HG02571 (cell line): Measurements from ENCODE around the gene MUC2.

Experiments used
- ATAC-seq: cut with Tn5 transposase; IDR thresholded peaks from one replicate; pipeline ENCODE4 v1.9.1; 2021; ENCODE audit warnings: mild to moderate bottlenecking, moderate library complexity; ENCODE audit not compliant: unreplicated experiment

Gene MUC2

DNA sequence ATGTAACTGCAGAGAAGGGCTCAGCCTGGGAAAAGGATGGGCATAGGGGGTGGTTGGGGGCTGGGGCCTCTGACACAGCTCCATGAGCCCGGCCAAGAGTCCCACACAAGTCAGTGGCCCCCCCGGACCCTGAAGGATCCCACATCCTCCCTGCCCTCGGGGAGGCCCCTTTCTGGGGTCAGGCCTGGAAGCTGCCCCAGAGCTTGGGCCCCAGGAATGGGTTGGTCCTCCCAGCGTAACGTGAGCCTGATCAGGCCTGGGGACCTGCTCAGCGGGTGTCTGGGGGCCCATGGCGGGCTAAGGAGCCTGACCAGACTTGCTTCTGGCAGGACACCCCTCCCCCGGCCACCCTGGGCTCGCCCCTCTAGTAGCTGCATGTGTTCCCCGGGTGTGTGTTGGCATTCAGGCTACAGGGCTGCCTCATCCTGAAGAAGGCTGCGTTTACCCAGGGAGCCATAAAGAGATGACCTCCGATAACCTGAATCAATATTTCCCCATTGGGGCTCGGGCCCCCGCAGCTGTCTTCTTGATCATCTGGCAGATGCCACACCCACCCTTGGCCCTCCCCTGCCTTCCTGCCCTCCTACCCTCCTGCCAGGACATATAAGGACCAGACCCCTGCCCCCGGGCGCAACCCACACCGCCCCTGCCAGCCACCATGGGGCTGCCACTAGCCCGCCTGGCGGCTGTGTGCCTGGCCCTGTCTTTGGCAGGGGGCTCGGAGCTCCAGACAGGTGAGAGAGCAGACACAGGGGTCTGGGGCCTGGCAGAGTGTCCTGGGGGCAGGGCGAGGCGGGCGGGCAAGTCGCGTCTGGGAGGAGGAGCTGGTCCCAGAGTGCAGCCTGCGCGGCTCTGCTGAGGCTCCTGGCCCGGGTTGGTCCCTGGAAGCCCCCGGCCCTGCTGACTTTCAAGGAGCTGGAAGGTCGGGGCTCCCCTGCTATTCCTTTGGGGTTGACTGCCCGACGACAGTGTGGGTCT lies at the start of gene MUC2:
TSS of gene MUC2 (plus strand) at position 631 of the 978 bp plus-strand sequence.
- ATAC-seq = no peak

DNA sequence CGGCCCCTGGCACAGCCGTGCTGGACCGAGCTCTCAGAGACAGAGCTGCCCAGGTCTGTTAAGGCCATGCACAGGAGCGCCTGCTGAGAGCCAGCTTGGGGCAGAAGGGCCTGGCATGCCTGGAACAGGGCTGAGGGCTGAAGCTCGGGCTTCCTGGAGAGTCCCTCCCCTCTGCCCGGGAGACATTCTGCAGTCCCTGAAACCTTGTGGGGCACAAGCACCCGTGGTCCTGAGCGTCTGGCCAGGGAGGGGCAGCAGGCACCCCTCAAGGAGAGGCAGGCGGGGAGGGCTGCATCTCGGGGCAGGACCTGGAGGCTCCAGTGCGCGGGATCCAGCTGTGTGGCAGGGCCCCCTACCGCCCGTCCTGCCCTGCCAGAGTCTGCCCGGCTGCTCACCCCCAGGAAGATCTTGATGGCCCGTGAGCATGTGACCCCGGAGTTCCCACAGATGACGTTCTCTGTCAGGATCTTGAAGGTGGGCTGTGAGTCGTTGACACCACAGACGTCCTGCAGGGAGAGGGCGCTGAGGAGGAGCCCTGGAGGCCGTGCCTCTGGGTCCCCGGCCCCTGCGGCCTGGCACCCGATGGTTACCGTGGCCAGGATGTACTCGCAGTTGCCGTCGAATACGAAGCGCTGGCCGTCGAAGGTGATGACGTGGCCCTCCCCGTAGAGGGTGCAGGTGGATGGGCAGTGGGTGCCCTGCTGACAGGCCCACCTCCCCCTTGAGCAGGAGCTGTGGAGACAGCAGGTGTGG lies 49.1 kb upstream of the MUC2 start:
- no peak for ATAC-seq

DNA sequence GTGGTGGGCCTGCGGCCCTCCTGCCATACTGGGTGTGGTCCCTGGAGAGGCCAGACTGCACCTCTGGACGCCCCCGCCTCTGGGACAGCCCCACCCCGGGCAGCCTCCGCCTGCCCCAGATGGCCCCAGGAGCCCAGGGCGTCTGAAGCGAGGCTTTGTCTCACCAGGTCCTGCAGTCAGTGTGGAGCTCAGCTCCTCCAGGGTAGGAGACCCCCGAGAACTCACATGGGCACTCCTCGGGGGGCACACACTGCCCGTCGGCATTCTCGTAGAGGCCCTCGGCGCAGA lies 48.6 kb upstream of the MUC2 start:
- no peak for ATAC-seq

DNA sequence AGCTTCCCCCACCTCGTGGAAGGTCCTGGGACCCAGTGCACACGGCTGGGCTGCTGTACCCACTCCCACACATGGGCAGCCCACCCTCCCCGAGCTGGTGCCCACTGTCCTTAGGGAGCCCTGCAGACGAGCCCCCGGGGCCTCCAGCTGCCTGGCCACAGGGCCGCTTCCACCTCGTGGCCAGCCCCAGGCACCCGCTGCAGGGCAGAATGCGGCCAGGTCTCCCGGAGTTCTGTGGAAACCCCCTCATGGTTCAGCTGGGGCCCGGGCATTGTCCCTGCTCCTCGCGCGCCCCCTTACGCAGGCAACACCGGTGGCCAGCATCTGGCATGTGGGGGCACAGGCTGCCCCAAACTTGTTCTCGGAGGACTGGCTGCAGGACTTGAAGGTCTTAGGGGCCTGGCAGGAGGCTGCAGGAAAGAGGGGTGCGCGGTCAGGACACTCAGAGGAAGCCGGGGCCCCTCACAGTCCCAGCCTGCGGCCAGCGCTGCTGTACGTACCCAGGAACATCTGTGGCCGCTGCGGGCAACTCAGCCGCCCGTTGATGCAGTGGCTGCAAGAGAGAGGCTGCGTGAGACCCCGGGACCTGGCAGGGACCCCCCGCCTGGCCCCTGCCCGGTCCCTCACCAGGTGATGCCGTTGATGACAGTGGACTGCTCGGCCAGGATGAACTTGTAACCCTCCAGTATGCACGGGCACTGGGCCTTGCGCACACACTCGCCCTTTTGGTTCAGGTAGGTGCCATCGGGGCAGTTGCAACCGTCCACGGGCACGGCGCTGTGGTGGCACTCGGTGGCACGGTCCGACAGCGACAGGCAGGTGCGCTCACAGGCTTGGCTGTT lies 47.8 kb upstream of the MUC2 start:
- ATAC-seq = no peak

DNA sequence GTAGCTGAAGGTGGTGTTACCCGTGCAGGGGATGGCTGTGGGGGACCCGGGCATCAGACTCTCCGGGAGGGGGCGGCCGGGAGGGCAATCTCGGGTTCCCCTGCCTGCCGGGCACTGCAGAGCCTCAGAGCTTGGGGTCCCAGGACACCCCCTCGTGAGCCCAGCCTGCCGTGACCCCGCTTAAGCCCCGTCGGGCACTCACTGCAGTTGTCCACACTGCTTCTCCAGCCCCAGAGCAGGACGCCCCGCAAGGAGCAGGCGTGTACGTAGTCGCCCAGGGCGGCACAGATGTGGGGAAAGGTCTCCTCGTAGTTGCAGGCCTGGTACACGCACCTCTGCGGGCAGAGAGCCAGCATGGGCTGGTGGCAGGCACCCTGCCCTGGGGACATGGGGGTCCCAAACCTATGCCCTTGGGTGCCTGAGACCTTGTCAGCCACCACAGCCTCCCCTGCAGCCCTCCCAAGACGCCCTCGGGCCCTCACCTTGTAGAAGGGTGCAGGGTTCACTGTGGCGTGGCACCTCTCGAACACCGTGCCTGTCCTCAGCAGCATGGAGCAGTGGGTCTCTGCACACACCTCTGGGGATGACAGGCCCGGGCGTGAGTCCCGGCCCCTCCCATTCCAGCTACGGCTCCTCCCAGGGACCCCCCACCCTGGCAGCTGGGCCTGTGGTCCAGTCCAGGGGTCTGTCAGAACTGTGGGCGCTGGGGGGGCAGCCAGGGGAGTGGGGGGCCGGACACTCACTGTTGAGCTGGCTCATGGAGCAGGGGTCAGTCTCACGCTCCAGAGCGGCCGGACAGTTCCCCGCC lies 47.0 kb upstream of the MUC2 start:
- ATAC-seq = no peak

DNA sequence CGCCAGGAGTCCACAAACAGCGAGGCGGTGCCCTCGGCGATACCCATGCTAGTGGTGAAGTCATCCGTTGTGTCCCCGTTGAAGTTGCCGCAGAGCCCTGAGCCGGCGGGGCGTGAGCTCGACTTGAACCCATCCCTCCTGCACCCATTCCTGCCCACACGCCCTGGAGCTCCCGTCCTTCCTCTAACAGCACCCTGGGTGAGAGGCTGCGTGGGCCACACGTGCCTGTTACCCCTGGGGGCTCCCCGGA lies 46.5 kb upstream of the MUC2 start:
- no peak for ATAC-seq

DNA sequence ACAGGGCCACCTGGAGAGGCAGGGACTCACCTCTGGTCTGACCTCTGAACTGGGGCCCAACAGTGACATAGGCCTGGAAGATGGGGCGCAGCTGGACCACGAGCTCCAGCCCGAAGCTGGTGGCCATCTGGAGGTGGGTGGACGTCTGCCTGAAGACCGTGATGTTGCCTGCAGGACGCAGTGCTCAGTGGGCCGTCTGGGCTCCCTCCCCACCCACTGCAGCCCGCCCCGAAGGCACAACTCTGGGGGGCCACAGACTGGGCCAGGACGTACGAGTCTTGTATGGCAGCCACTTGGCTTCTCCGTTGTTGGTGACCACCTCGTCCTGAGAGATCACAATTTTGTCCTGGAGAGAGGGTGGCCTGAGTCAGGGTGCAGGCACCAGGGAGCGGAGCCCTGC lies 46.1 kb upstream of the MUC2 start:
- no peak for ATAC-seq

DNA sequence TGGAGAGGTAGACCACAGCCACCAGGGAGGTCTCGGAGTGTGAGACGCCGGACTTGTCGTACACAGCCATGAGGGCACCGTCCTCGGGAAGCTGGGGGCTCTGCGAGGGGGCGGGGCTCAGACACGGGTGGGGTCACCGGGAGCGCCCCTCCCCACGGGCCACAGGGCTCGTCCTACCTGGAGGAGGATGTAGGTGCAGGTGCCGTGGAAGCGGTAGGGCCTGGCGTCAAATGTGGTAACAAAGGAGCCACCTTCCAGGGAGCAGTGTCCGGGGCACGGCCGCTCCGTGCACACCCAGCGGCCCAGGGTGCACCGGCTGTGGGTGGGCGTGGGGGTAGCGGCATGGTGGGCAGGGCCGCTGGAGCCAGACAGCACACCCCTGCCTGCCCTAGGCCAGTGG lies 45.6 kb upstream of the MUC2 start:
- no peak for ATAC-seq

DNA sequence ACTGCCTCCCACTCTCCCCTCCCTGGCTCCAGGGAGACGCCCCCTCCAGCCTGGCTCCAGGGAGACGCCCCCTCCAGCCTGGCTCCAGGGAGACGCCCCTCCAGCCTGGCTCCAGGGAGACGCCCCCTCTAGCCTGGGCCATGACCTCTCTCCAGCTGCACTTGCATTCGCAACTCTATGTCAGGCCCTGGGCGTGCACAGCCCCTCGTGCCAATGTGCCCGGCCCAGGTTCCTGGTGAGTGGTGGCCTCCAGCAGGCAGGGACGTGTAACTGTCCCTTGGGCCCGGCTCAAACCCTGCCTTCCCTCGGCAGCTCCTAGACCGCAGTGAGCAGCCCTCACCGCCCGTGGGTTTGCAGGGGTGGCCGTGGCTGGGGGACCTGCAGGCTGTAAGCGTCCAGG lies 45.0 kb upstream of the MUC2 start:
- ATAC-seq = no peak

DNA sequence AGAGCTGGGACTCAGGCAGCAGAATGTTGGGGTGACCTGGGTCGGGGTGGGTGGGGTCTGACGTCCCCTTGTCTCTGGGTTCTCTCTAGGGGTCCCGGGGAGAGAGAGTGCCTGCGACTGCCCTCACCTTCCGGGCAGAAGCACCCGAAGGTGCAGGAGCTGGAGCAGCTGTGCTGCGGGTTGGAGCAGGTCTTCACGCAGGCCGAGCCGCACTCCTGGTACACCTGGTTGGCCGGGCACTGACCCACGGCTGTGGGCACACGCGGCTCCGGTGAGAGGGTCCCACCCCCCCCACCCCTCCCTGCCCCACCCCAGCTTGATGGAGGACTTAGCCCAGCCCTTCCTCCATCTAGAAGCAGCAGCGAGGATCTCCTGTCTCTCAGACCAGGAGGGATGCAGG lies 44.6 kb upstream of the MUC2 start:
- no peak for ATAC-seq

DNA sequence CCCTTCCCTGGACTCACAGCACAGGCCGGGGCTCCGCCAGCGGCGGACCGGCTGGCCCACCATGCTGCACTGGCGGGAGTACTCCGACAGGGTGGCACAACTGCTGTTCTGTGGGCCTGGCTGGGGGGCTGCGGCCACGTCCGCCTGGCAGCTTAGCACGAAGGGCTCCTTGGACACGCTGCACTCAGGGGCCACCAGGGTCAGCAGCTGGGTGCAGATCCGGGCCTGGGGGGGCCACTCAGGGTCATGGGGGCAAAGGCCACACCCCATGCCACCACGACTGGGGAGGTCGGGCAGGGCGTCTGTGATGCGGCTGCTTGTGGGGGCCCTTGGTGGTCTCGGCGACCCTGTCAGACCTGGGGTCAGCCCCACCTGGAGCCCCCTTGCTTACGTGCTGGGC lies 44.1 kb upstream of the MUC2 start:
- no peak for ATAC-seq

DNA sequence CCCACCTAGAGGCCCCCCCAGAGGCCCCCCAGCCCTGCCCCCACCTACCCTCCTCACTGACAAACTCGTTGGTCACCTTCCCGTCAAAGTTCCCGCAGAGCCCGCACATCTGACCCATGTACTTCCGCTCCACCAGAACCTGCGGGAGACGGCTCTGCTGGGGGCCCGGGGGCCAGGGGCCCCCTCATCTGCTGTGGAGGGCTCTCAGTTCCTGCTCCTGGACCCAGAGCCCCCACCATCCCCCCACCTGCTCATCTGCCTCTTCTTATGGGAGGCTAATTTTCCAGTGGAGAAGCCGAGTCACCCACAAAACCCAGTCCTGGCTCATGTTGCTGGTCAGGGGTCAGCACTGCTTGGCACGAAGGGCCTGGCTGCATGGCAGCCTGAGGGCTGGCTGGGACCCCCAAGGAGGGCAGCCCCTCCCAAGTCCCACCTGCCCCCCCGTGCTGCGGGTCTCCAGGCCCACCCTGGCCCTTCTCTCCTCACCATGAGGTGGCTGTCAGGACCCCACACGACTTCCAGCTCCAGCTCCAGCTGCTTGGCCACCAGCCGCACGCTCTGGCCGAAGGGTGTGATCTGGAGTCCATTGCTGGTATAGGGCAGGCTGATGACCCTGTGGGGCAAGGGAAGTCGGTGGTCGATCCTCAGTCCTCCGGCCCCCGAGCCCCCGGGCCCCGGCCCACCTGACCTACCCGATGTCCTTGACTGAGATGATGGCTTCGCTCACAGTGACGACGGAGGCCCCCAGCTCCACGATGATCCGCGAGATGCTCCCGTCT lies 43.4 kb upstream of the MUC2 start:
- ATAC-seq = no peak

DNA sequence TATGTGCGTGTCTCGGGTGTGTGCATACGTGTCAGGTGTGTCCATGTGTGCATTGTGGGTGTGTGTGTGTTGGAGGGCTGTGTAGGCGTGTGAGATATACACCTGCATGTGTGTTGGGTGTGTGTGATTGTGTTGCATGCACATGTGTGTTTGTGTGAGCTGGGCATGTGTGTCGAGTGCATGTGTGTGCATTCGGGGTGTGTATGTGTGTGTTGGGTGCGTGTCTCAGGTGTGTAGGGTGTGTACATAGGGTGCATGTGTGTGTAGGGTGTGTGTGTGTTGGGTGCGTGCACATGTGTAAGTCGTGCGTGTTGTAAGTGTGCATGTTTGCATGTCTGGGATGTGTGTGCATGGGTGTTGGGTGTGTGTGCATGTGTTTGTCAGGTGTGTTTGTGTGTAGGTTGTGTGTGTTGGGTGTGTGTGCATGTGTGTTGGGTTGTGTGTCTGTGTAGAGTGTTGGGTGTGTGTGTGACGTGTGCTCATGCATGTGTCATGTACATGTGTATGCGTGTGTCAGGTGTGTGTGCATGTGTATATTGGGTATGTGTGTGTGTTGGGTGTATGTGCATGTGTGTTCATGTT lies 42.3 kb upstream of the MUC2 start:
- no peak for ATAC-seq

DNA sequence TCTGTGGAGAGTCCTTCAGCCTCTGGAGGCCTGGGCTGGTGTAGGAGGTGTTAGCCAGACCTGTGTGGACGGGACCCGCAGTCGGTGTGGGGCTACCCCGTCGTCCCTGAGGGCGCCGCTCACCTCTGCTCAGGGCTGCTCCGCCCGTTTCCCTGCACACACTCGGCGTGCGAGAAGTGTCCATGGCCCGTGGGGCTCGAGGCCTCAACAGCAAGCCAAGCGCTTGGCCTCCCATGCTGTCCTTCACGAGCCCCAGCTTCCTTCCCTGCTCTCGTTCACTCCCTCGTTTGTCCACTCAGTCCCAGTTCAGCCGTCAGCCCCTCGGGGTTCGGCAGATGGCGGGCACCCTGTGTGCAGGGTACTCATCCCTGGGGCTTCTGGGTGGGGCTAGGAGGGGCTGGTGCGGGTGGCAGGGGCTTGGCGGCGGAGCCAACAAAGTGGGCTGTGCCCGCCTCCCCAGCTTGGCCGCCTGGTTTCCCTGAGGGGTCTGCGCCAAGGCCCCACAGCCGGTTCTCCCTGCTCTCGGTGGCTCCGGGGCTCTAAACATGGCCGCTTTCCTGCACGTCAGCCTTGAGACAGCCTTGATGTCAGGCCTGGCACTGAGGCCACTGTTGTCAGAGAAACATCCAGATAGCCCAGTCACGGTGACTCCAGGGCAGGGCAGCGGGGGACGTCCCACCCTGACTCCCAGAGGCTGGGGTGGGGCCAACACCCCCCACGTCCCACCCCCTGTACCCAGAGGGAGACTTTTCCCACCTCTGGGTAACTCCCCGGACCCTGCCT lies 41.5 kb upstream of the MUC2 start:
- no peak for ATAC-seq

DNA sequence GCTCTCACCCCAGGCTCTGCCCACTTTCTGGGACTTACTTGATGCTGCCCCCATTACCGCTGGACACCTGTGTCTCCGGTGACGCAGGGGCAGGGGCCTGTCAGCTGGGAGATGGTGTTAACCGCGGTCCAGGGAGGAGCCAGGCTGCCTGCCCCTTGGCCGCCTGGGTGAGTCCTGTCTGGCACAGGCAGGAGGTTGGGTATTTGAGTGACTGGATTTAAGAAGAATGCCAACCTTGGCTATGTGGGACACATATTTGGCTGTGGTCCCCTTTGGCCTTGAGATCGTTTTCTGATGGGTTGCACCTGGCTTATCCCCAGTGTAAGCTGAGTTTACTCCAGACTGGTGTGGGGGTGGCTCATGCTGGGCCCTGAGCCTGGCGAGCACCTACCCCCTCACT lies 40.7 kb upstream of the MUC2 start:
- no peak for ATAC-seq

DNA sequence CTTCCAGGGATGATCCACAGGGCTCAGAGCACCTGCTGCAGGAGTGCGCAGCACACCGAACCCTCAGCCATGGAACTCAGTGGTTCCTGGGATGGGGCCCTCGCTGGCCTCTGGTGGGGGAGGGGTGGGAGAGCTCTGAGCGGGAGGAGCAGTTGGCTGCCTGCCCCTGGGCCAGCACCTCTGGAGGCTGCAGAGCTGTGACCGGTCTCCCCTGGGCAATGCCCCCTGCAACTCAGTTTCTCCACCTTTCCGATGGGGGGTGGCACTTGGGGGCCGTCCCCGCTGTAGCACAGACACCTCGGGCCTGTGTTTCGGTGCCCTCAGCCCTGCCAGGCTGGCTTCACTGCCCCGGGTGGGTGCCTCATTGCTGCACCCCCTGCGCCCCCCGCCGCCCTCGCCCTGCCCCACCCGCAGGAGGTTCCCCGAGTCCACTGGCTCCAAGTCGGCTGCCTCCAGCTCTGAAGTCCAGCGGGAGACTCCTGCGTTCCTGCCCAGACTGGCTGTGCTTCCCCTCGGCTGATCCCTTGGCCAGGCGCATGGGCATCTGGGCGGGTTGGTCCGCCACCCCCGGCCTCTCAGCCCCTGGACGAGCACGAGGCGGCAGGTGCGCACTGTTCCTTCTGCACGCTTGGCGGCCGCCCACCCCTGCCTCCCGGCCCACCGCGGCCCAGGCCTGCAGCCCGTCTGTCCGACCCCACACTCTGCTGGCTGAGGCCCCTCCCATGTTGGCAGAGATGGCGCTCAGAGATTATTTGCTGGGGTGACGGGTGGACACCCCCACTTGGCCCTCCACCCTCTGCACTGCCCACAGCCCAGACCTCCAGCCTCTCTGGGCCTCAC lies 40.0 kb upstream of the MUC2 start:
- ATAC-seq = no peak

DNA sequence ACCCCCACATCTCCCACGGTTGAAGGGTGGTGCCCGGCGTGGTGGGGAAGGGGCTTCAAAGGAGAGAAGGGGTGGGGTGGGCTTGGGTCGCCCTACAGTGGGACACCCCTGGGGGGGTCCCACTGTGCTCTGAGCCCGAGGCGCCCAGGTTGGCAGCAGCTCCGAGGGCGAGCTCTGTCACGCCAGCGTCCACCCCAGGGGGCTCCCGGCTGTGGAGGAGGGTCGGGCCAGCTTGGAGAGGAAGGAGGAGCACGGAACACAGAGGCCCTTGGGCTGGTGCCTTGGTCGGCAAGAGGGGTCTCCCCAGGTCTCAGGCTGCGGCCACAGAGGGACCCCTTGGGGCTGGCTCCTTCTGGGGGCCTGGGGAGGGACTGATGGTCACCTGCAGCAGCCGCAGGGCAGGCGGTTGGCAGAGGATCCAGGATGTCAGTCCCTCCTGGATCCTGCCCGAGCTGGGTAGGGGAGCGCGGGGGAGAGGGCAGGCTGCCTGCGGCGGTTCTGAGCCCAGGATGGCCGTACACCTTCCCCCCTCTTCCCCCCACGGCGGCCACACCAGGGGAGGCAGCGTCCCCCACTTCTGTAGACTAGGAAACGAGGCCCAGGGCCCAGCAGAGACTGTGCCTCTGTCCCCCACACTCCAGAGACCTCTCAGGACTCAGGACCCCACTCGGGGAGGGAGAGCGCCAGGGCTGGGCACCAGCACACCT lies 38.9 kb upstream of the MUC2 start:
- ATAC-seq = no peak
